ENCODE measurements around the gene CHDH. TPM values are rescaled to one million over a fixed set of nuclear protein-coding genes. Genes with fewer than 3 reads are reported as not detected.

CHDH gene
- total RNA-seq, 2 experiments from 2014 or later, result 0.31 to 0.60 TPM

GRCh38 chr3:53789459-53789858, 56.8 kb downstream of the CHDH start:
- Histone ChIP-seq H3K4me1 (ENCODE audit: insufficient read depth, low read length) (no peaks in the 10 kb centered on the region), H3K27me3 (ENCODE audit: control insufficient read depth in 1 of 2, insufficient read depth in 2 of 2, low read length in 2 of 2) (no peaks in the 10 kb centered on the region), H3K36me3 (ENCODE audit: insufficient read depth, low read length) (no peaks in the 10 kb centered on the region), H3K27ac (ENCODE audit: low read depth in 1 of 2, low read length in 2 of 2) (no peak overlapping the region), H3K4me3 (ENCODE audit: low read length) (no peak overlapping the region), H3K9me3 (ENCODE audit: control insufficient read depth in 1 of 2, insufficient read depth in 1 of 2, low read length in 2 of 2) (no peaks in the 10 kb centered on the region)
- ChIA-PET POLR2A (no interaction called here), CTCF (no interaction called here)
- ATAC-seq (ENCODE audit: poor library complexity), result no peak
- no peaks in the 10 kb centered on the region for H3K36me3 Mint-ChIP-seq (ENCODE audit: low read depth)
- TF ChIP-seq CTCF (IDR thresholded peaks at IDR 0.05), result no peak
- H3K27ac Mint-ChIP-seq, result no peak overlapping the region
- H3K4me3 Mint-ChIP-seq, result no peak overlapping the region
- no peak for DNase-seq
- no peaks in the 10 kb centered on the region for H3K9me3 Mint-ChIP-seq
- peaks cover 10% of the 10 kb centered on the region for H3K27me3 Mint-ChIP-seq
- no peaks in the 10 kb centered on the region for H3K4me1 Mint-ChIP-seq (ENCODE audit: low read depth)
- intact Hi-C loops (cut with DNase I, micrococcal nuclease), result no loop called here

- POLR2A ChIA-PET, result no interaction called here
- no peaks in the 10 kb centered on the region for H3K4me1 Mint-ChIP-seq (ENCODE audit: low read depth)
- H3K27me3 ChIP-seq (ENCODE audit: control insufficient read depth in 1 of 2, insufficient read depth in 2 of 2, low read length in 2 of 2), result no peaks in the 10 kb centered on the region
Measured at GRCh38 chr3:53788038-53788437, 58.2 kb downstream of the CHDH start.

GRCh38 chr3:53787016-53787415, 59.2 kb downstream of the CHDH start:
- DNase-seq (no peak), ATAC-seq (ENCODE audit: poor library complexity) (no peak)
- intact Hi-C loops (cut with DNase I, micrococcal nuclease), result no loop called here
- H3K4me3 ChIP-seq (ENCODE audit: low read length), result no peak overlapping the region
- H3K4me1 Mint-ChIP-seq (ENCODE audit: low read depth), result no peaks in the 10 kb centered on the region
- no peaks in the 10 kb centered on the region for H3K9me3 ChIP-seq (ENCODE audit: control insufficient read depth in 1 of 2, insufficient read depth in 1 of 2, low read length in 2 of 2)
- peaks cover 5% of the 10 kb centered on the region for H3K27me3 Mint-ChIP-seq
- no peak overlapping the region for H3K4me3 Mint-ChIP-seq
- no peak overlapping the region for H3K27ac Mint-ChIP-seq
- no peak overlapping the region for H3K27ac ChIP-seq (ENCODE audit: low read depth in 1 of 2, low read length in 2 of 2)
- no peaks in the 10 kb centered on the region for H3K36me3 Mint-ChIP-seq (ENCODE audit: low read depth)
- no peaks in the 10 kb centered on the region for H3K27me3 ChIP-seq (ENCODE audit: control insufficient read depth in 1 of 2, insufficient read depth in 2 of 2, low read length in 2 of 2)
- H3K4me1 ChIP-seq (ENCODE audit: insufficient read depth, low read length), result no peaks in the 10 kb centered on the region
- POLR2A ChIA-PET, result no interaction called here
- no peaks in the 10 kb centered on the region for H3K36me3 ChIP-seq (ENCODE audit: insufficient read depth, low read length)
- CTCF ChIA-PET, result no interaction called here
- TF ChIP-seq CTCF (IDR thresholded peaks at IDR 0.05), result no peak
- no peaks in the 10 kb centered on the region for H3K9me3 Mint-ChIP-seq

More at GRCh38 chr3:53788038-53788437, 58.2 kb downstream of the CHDH start:
- no peaks in the 10 kb centered on the region for H3K36me3 Mint-ChIP-seq (ENCODE audit: low read depth)
- intact Hi-C loops (cut with DNase I, micrococcal nuclease), result no loop called here
- no peak overlapping the region for H3K4me3 ChIP-seq (ENCODE audit: low read length)
- DNase-seq, result no peak
- no peaks in the 10 kb centered on the region for H3K4me1 ChIP-seq (ENCODE audit: insufficient read depth, low read length)
- CTCF ChIA-PET, result no interaction called here
- H3K4me3 Mint-ChIP-seq, result no peak overlapping the region
- H3K36me3 ChIP-seq (ENCODE audit: insufficient read depth, low read length), result no peaks in the 10 kb centered on the region
- no peak overlapping the region for H3K27ac Mint-ChIP-seq
- ATAC-seq (ENCODE audit: poor library complexity), result no peak
- TF ChIP-seq CTCF (IDR thresholded peaks at IDR 0.05), result no peak
- no peaks in the 10 kb centered on the region for H3K9me3 ChIP-seq (ENCODE audit: control insufficient read depth in 1 of 2, insufficient read depth in 1 of 2, low read length in 2 of 2)
- no peak overlapping the region for H3K27ac ChIP-seq (ENCODE audit: low read depth in 1 of 2, low read length in 2 of 2)
- H3K27me3 Mint-ChIP-seq, result peaks cover 5% of the 10 kb centered on the region
- no peaks in the 10 kb centered on the region for H3K9me3 Mint-ChIP-seq

Measured in CD4-positive, alpha-beta T cell (primary cell).